Pancreas (tissue), 10 donors: ENCODE measurements around the gene ACTR5. TPM values are rescaled to one million over a fixed set of nuclear protein-coding genes. Genes with fewer than 3 reads are reported as not detected.

Experiments
- ATAC-seq, 4 donors: fragments of 200-7000 bp; cut with Tn5 transposase; one replicate each; pipeline versions ENCODE4 v1.8.0 to v1.9.1; 2020; ENCODE audit warnings: mild to moderate bottlenecking in 4 of 4, moderate library complexity in 4 of 4
- DNase-seq, 6 donors: peaks; one replicate each; pipeline ENCODE4 v3.0.0-alpha.2; 2020
- FAIRE-seq: peaks from 2 replicates; lab custom pipeline; 2012; peaks lifted over from hg19 to GRCh38; lab: Jason Lieb, UNC
- H3K27ac ChIP-seq, 4 donors: fragments of 200-600 bp; sonication (generic); 1 replicate in 3 of 4; 2 replicates in 1 of 4; pipeline versions ENCODE4 v1.5.0 to v1.8.0; 2020
- H3K27me3 ChIP-seq, 4 donors: fragments of 200-600 bp; one replicate each; pipeline ENCODE4 v1.8.0; 2021
- H3K36me3 ChIP-seq, 3 donors: fragments of 200-600 bp; sonication (generic) in 1 of 3; one replicate each; pipeline versions ENCODE4 v1.5.0 to v1.8.0; 2020 to 2021
- H3K4me1 ChIP-seq, 3 donors: fragments of 200-600 bp; one replicate each; pipeline ENCODE4 v1.8.0; 2021
- H3K4me3 ChIP-seq, 4 donors: fragments of 200-600 bp; sonication (generic) in 2 of 4; one replicate each; pipeline versions ENCODE4 v1.5.0 to v1.8.0; 2020 to 2021
- H3K9me3 ChIP-seq, 4 donors: fragments of 200-600 bp; one replicate each; pipeline ENCODE4 v1.8.0; 2021
- WGBS, 2 donors: extraction: QIAGEN DNeasy Blood & Tissue Kit; methylation state at CpG; one replicate each; pipeline ENCODE4 v1.1.7; 2013; 5-methylcytosine and 5-hydroxymethylcytosine counted together
- intact Hi-C, 3 donors: fragments of 100-400 bp; cut with DNase I; formaldehyde crosslinking; loops; one replicate each; pipeline versions ENCODE4 v1.11.1 to v1.14.2; 2022
- polyA plus RNA-seq, 2 donors: library from polyadenylated mRNA; stranded (reverse); fragments of 200-250 nt; gene quantifications; one replicate each; pipeline ENCODE4 v1.2.3, GENCODE V29; 2013
- total RNA-seq, 6 donors: library from RNA; stranded (reverse); fragmentation: NEBNext Ultra II Directional in 4 of 6; extraction: Animal tissue kit (Norgen Biotek cat#: 25700) in 4 of 6; gene quantifications; one replicate each; pipeline versions ENCODE4 v1.2.1 to v1.2.4, GENCODE V29; 2021 to 2023
- TF ChIP-seq, protein P1 (sequence below), 4 donors: fragments of 200-600 bp; sonication (generic) in 3 of 4; IDR thresholded peaks; one replicate each; pipeline versions ENCODE4 v1.5.0 to v1.8.0; 2021; ENCODE audit warnings: antibody characterized with exemption in 4 of 4
- donor health status: healthy with polysubstance abuse.
- donor health status: DM: no; HTN: no; CAD: no; lungs with moderate emphysema.
- donor health status: DM: no; HTN: no; CAD: no.
- donor health status: control.
- donor health status: control.
- donor health status: Bipolar disorder and iron deficiency.
- donor health status: DM: yes; HTN: yes; CAD: no.
- donor health status: DM: no; HTN: no; CAD: no.
- donor health status: DM: no; HTN: no; CAD: no.
- donor health status: DM: yes; HTN: yes; CAD: no.

The ACTR5 gene
- total and polyA plus RNA-seq, 8 donors, result 2.4 to 9.8 (median 3.2) TPM

DNA sequence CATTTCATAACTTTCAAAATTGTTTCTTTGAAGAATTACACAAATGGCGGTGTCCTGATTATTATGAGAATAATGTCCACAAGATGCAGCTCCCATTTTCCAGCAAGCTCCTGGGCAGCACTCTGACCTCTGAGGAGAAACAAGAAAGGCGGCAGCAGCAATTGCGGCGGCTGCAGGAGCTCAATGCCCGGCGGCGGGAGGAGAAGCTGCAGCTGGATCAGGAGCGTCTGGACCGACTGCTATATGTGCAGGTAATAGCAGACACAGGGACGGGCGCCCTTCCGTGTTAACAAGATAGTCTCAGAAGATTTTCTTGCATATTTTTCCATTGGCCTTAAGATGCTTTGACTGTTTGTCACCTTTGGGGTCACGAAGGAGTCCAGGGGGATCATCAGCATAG is 6.7 kb downstream of the ACTR5 start:
- H3K9me3 ChIP-seq, result no peaks in the 10 kb centered on the region
- intact Hi-C loops, result loop anchor here in 1 of 3 donors (10.0 kb wide), 1 partner anchor 110 kb away; no protein-coding TSS in a partner anchor
- no peak overlapping the region for H3K4me3 ChIP-seq
- peaks cover 0 to 28% (median 12%) of the 10 kb centered on the region in 3 donors for H3K36me3 ChIP-seq
- FAIRE-seq, result no peak
- 90 to 92% methylated on average over 13 of the region's 13 CpGs for WGBS, 2 donors
- TF ChIP-seq, protein P1, sequence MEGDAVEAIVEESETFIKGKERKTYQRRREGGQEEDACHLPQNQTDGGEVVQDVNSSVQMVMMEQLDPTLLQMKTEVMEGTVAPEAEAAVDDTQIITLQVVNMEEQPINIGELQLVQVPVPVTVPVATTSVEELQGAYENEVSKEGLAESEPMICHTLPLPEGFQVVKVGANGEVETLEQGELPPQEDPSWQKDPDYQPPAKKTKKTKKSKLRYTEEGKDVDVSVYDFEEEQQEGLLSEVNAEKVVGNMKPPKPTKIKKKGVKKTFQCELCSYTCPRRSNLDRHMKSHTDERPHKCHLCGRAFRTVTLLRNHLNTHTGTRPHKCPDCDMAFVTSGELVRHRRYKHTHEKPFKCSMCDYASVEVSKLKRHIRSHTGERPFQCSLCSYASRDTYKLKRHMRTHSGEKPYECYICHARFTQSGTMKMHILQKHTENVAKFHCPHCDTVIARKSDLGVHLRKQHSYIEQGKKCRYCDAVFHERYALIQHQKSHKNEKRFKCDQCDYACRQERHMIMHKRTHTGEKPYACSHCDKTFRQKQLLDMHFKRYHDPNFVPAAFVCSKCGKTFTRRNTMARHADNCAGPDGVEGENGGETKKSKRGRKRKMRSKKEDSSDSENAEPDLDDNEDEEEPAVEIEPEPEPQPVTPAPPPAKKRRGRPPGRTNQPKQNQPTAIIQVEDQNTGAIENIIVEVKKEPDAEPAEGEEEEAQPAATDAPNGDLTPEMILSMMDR (IDR thresholded peaks at IDR 0.05), result no peak
- no peak overlapping the region for H3K27ac ChIP-seq
- H3K27me3 ChIP-seq, result no peaks in the 10 kb centered on the region
- no peak for DNase-seq
- peaks cover 0 to 2% (median 0%) of the 10 kb centered on the region in 3 donors for H3K4me1 ChIP-seq
- ATAC-seq, result no peak

DNA sequence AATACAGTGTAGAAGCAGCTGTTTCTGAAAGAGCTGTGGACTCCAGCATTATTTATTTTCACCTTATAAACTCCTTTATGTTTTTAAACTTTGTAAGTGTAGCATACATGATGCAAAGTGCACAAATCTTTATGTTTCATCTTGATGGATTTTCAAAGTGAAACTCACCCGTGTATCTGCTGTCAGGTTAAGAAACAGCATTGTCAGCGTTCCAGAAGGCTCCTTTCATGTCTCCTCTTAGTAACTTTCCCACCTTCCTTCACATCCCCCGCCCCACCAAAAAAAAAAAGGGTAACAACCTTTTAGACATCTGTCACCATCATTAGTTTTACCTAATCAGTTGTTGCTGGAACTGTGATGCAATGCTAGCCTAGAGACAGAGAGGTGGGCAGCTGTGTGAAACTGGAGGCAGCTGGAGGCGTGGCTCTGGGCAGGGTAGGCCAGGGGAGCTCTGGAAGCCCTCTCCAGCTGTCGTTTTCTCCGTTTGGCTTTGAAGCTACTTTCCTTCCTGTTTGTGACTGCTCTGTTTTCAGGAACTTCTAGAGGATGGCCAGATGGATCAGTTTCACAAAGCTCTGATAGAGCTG is 7.2 kb downstream of the ACTR5 start:
- no peak for ATAC-seq
- WGBS, 2 donors, result 73 to 75% methylated on average over 6 of the region's 6 CpGs
- DNase-seq, result no peak
- H3K4me3 ChIP-seq, result no peak overlapping the region
- FAIRE-seq, result no peak
- H3K27ac ChIP-seq, result no peak overlapping the region
- H3K27me3 ChIP-seq, result no peaks in the 10 kb centered on the region
- H3K36me3 ChIP-seq, result peaks cover 0 to 28% (median 12%) of the 10 kb centered on the region in 3 donors
- H3K4me1 ChIP-seq, result no peaks in the 10 kb centered on the region
- H3K9me3 ChIP-seq, result no peaks in the 10 kb centered on the region
- TF ChIP-seq, protein P1 (IDR thresholded peaks at IDR 0.05), result no peak
- intact Hi-C loops, result loop anchor here in 1 of 3 donors (10.0 kb wide), 1 partner anchor 111 kb away; no protein-coding TSS in a partner anchor

DNA sequence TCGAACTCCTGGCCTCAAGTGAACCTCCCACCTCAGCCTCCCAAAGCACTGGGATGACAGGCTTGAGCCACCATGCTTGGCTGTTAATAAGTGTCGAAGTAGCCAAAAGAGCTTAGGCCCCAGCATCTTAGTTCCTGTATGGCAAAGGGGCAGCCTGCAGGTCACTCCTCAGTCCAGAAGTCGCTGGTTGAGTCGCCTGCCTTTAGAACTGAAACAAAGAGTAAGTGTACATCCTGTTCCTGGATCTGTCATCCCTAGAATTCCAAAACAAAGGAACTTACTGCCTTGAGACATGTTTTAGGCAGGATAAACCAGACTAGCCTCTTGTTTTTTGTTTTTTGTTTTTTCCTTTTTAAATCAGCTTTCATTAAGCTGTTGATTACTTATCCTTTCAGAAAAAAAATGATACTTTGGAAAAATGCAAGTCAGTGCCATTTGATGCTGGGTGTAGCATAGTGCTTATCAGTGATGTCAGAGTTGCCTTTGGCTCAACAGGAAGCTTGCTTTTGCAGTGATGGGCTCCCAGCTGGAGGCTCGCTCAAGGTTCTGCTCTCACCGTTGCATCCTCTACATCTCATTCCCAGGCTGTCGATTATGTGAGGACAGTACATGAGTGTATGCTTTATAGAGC is 9.0 kb downstream of the ACTR5 start:
- H3K27me3 ChIP-seq, result no peaks in the 10 kb centered on the region
- 83 to 89% methylated on average over 7 of the region's 7 CpGs for WGBS, 2 donors
- H3K27ac ChIP-seq, result no peak overlapping the region
- no peak for ATAC-seq
- FAIRE-seq, result no peak
- TF ChIP-seq, protein P1 (IDR thresholded peaks at IDR 0.05), result no peak
- no peaks in the 10 kb centered on the region for H3K9me3 ChIP-seq
- intact Hi-C loops, result loop anchor here in 1 of 3 donors (10.0 kb wide), 1 partner anchor 112 kb away; no protein-coding TSS in a partner anchor
- DNase-seq, result no peak
- H3K36me3 ChIP-seq, result peaks cover 0 to 33% (median 12%) of the 10 kb centered on the region in 3 donors
- H3K4me1 ChIP-seq, result no peaks in the 10 kb centered on the region
- no peak overlapping the region for H3K4me3 ChIP-seq

DNA sequence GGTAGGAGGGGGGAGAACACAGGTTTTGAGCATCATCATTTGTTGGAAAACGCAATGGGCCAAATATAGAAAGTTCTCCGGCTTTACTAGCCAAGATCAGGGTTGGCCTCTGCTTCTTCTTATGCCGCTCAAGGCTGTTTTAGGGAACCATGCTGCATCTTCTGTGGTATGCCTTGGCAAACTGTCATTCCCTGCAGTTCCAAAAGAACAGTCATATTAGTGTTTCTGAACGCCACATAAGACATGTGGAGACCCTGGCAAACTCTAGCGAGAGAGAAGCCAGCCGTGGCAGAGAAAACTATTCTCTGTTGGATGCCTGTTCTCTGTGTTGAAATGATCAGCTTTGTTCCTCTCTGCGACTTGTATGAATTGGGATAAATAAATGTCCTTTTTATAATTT is 10.8 kb downstream of the ACTR5 start:
- FAIRE-seq (no peak), ATAC-seq (no peak), DNase-seq (no peak)
- H3K36me3 ChIP-seq, result peaks cover 0 to 34% (median 12%) of the 10 kb centered on the region in 3 donors
- H3K4me3 ChIP-seq, result no peak overlapping the region
- no peaks in the 10 kb centered on the region for H3K27me3 ChIP-seq
- TF ChIP-seq, protein P1 (IDR thresholded peaks at IDR 0.05), result no peak
- 93 to 95% methylated on average over 7 of the region's 7 CpGs for WGBS, 2 donors
- no peak overlapping the region for H3K27ac ChIP-seq
- no peaks in the 10 kb centered on the region for H3K4me1 ChIP-seq
- H3K9me3 ChIP-seq, result no peaks in the 10 kb centered on the region
- intact Hi-C loops, result loop anchor here in 1 of 3 donors (10.0 kb wide), 1 partner anchor 114 kb away; no protein-coding TSS in a partner anchor
